Smooth muscle cell (in vitro differentiated cells): Measurements from ENCODE around the gene FAM20A. TPM values are rescaled to one million over a fixed set of nuclear protein-coding genes. Genes with fewer than 3 reads are reported as not detected.

Experiments
- DNase-seq: peaks from one replicate; lab custom pipeline; 2025; ENCODE audit not compliant: unreplicated experiment; lab: John Stamatoyannopoulos, UW
- H2AFZ ChIP-seq: fragments of 200-600 bp; sonication (generic); 2 replicates; pipeline ENCODE4 v1.6.0; 2016; ENCODE audit warnings: antibody characterized with exemption, low read depth, mild to moderate bottlenecking
- H3F3A ChIP-seq: fragments of 200-600 bp; sonication (generic); 2 replicates; pipeline ENCODE4 v1.6.0; 2017; ENCODE audit warnings: antibody characterized with exemption, low read depth
- H3K27ac ChIP-seq: fragments of 200-600 bp; sonication (generic); 2 replicates; pipeline ENCODE4 v1.5.1; 2016; ENCODE audit warnings: low read depth, mild to moderate bottlenecking
- H3K27me3 ChIP-seq: fragments of 200-600 bp; sonication (generic); 2 replicates; pipeline ENCODE4 v1.6.1; 2016; ENCODE audit warnings: low read depth, mild to moderate bottlenecking
- H3K36me3 ChIP-seq: fragments of 200-600 bp; sonication (generic); 2 replicates; pipeline ENCODE4 v1.5.1; 2016; ENCODE audit warnings: low read depth
- H3K4me1 ChIP-seq: fragments of 200-600 bp; sonication (generic); 2 replicates; pipeline ENCODE4 v1.5.1; 2016; ENCODE audit warnings: low read depth
- H3K4me2 ChIP-seq: fragments of 200-600 bp; sonication (generic); 2 replicates; pipeline ENCODE4 v1.6.0; 2016; ENCODE audit warnings: mild to moderate bottlenecking
- H3K4me3 ChIP-seq: fragments of 200-600 bp; sonication (generic); 2 replicates; pipeline ENCODE4 v1.5.1; 2016; ENCODE audit warnings: mild to moderate bottlenecking
- H3K79me2 ChIP-seq: fragments of 200-600 bp; sonication (generic); 2 replicates; pipeline ENCODE4 v1.6.0; 2016; ENCODE audit warnings: low read depth, mild to moderate bottlenecking
- H3K9ac ChIP-seq: fragments of 200-600 bp; sonication (generic); 2 replicates; pipeline ENCODE4 v1.6.0; 2016; ENCODE audit warnings: low read depth
- H3K9me3 ChIP-seq: fragments of 200-600 bp; sonication (generic); replicated peaks from 2 replicates; pipeline ENCODE4 v1.5.1; 2016; ENCODE audit warnings: low read depth
- H4K20me1 ChIP-seq: fragments of 200-600 bp; sonication (generic); 2 replicates; pipeline ENCODE4 v1.6.0; 2016; ENCODE audit warnings: low read depth
- CTCF ChIP-seq: fragments of 200-600 bp; sonication (generic); IDR thresholded peaks from 2 replicates; pipeline ENCODE4 v1.5.1; 2017; ENCODE audit warnings: borderline replicate concordance, mild to moderate bottlenecking, antibody characterized with exemption; ENCODE audit not compliant: insufficient read depth, poor library complexity, severe bottlenecking
- WGBS: methylation state at CpG from one replicate; pipeline ENCODE4 v1.1.7; 2016; ENCODE audit warnings: low lambda C conversion rate; 5-methylcytosine and 5-hydroxymethylcytosine counted together
- polyA plus RNA-seq: library from polyadenylated mRNA; unstranded; fragments of >200 nt; fragmentation: Nextera tagmentation; extraction: Ambion mirVana; gene quantifications from 2 replicates; pipeline ENCODE4 v1.2.1, GENCODE V29; 2016
- total RNA-seq: library from RNA; depleted of rRNA; stranded (reverse); fragments of >200 nt; gene quantifications from 2 replicates; pipeline ENCODE4 v1.2.3, GENCODE V29; 2014

Gene FAM20A
- total and polyA plus RNA-seq, 2 experiments from 2014 or later: 4.6 to 10.8 TPM

GRCh38 chr17:68592009-68592408, 9.2 kb downstream of the FAM20A start:
- no peaks in the 10 kb centered on the region for H3F3A ChIP-seq
- no peaks in the 10 kb centered on the region for H3K9me3 ChIP-seq
- H4K20me1 ChIP-seq: no peaks in the 10 kb centered on the region
- H3K27me3 ChIP-seq: no peaks in the 10 kb centered on the region
- no peak overlapping the region for H3K9ac ChIP-seq
- H3K4me2 ChIP-seq: no peak overlapping the region
- H3K36me3 ChIP-seq: no peaks in the 10 kb centered on the region
- H2AFZ ChIP-seq: no peak overlapping the region
- WGBS: 61% methylated on average over 2 of the region's 2 CpGs
- TF ChIP-seq CTCF: no peak
- no peak overlapping the region for H3K27ac ChIP-seq
- H3K4me3 ChIP-seq: no peak overlapping the region
- no peaks in the 10 kb centered on the region for H3K4me1 ChIP-seq
- no peaks in the 10 kb centered on the region for H3K79me2 ChIP-seq
- DNase-seq: no peak

GRCh38 chr17:68591583-68591982, 9.6 kb downstream of the FAM20A start:
- DNase-seq: no peak
- 79% methylated on average over 12 of the region's 12 CpGs for WGBS
- no peak for TF ChIP-seq CTCF

GRCh38 chr17:68589086-68589485, 12.1 kb downstream of the FAM20A start:
- DNase-seq: no peak
- H3K4me3 ChIP-seq: no peak overlapping the region
- H3K79me2 ChIP-seq: no peaks in the 10 kb centered on the region
- WGBS: 94% methylated on average over 3 of the region's 3 CpGs
- no peaks in the 10 kb centered on the region for H4K20me1 ChIP-seq
- H3K27ac ChIP-seq: no peak overlapping the region
- TF ChIP-seq CTCF: no peak
- H3K4me1 ChIP-seq: no peaks in the 10 kb centered on the region
- no peak overlapping the region for H3K9ac ChIP-seq
- H3K4me2 ChIP-seq: no peak overlapping the region
- H2AFZ ChIP-seq: no peak overlapping the region
- H3K36me3 ChIP-seq: no peaks in the 10 kb centered on the region
- H3K27me3 ChIP-seq: no peaks in the 10 kb centered on the region
- no peaks in the 10 kb centered on the region for H3K9me3 ChIP-seq
- H3F3A ChIP-seq: no peaks in the 10 kb centered on the region

More at GRCh38 chr17:68591583-68591982, 9.6 kb downstream of the FAM20A start:
- Histone ChIP-seq H3K9ac (no peak overlapping the region), H4K20me1 (no peaks in the 10 kb centered on the region), H2AFZ (no peak overlapping the region), H3K4me3 (no peak overlapping the region), H3K36me3 (no peaks in the 10 kb centered on the region), H3F3A (no peaks in the 10 kb centered on the region), H3K27ac (no peak overlapping the region), H3K27me3 (no peaks in the 10 kb centered on the region), H3K4me2 (no peak overlapping the region), H3K79me2 (no peaks in the 10 kb centered on the region), H3K9me3 (no peaks in the 10 kb centered on the region), H3K4me1 (no peaks in the 10 kb centered on the region)

GRCh38 chr17:68588362-68588761, 12.8 kb downstream of the FAM20A start:
- H3K9ac ChIP-seq: no peak overlapping the region
- H3K79me2 ChIP-seq: no peaks in the 10 kb centered on the region
- H3K27ac ChIP-seq: no peak overlapping the region
- H3K27me3 ChIP-seq: no peaks in the 10 kb centered on the region
- H3K9me3 ChIP-seq: no peaks in the 10 kb centered on the region
- no peak overlapping the region for H3K4me3 ChIP-seq
- no peaks in the 10 kb centered on the region for H3K36me3 ChIP-seq
- no peak overlapping the region for H3K4me2 ChIP-seq
- no peak overlapping the region for H2AFZ ChIP-seq
- WGBS: 86% methylated on average over 1 of the region's 1 CpG
- H3K4me1 ChIP-seq: no peaks in the 10 kb centered on the region
- DNase-seq: no peak
- no peaks in the 10 kb centered on the region for H4K20me1 ChIP-seq
- H3F3A ChIP-seq: no peaks in the 10 kb centered on the region
- no peak for TF ChIP-seq CTCF
